Measurements from ENCODE around the gene UNC5C.

GRCh38 chr4:95387719-95388118, 161.1 kb downstream of the UNC5C start:
- TF ChIP-seq CTCF (IDR thresholded peaks at IDR 0.05) (no peak), EZH2 (IDR thresholded peaks at IDR 0.05) (no peak)

All from neural progenitor cell (in vitro differentiated cells).